ENCODE data around the gene SLC17A1.

The SLC17A1 gene

DNA sequence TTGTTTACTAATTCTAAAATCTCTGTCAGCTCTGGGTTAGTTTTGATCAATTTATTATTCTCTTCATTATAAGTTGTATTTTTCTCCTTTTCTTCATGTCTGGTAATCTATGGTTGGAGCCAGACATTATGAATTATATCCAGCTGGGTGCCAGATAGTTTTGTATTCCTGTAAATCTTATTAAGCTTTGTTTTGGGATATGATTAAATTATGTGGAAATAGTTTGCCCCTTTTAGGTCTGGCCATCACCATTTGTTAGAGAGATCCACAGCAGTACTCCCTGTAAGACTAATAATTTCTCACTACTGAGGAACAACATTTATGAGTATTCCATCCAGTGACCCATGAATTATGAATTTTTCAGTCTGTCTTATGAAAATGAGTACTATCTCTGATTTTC lies 20.9 kb upstream of the SLC17A1 start:
- no peak overlapping the region for H3K27ac ChIP-seq (ENCODE audit: low read length)
- no peaks in the 10 kb centered on the region for H3K36me3 ChIP-seq (replicated peaks; ENCODE audit: insufficient read depth, low read length)
- H3K79me2 ChIP-seq (ENCODE audit: low read length) = no peaks in the 10 kb centered on the region
- H3K27me3 ChIP-seq (replicated peaks; ENCODE audit: insufficient read depth, low read length) = no peaks in the 10 kb centered on the region
- TF ChIP-seq, protein P1, sequence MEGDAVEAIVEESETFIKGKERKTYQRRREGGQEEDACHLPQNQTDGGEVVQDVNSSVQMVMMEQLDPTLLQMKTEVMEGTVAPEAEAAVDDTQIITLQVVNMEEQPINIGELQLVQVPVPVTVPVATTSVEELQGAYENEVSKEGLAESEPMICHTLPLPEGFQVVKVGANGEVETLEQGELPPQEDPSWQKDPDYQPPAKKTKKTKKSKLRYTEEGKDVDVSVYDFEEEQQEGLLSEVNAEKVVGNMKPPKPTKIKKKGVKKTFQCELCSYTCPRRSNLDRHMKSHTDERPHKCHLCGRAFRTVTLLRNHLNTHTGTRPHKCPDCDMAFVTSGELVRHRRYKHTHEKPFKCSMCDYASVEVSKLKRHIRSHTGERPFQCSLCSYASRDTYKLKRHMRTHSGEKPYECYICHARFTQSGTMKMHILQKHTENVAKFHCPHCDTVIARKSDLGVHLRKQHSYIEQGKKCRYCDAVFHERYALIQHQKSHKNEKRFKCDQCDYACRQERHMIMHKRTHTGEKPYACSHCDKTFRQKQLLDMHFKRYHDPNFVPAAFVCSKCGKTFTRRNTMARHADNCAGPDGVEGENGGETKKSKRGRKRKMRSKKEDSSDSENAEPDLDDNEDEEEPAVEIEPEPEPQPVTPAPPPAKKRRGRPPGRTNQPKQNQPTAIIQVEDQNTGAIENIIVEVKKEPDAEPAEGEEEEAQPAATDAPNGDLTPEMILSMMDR (IDR thresholded peaks at IDR 0.05; ENCODE audit: low read length) = no peak
- no peak for TF ChIP-seq EZH2 (optimal IDR thresholded peaks at IDR 0.05; ENCODE audit: low read depth, low read length)
- no peak for TF ChIP-seq EZH2phosphoT487 (IDR thresholded peaks at IDR 0.05; ENCODE audit: low read length)
- H4K20me1 ChIP-seq (ENCODE audit: insufficient read depth, low read length) = no peaks in the 10 kb centered on the region
- DNase-seq = no peak
- H2AFZ ChIP-seq (ENCODE audit: low read length) = 0 out of 2 replicates have a peak overlapping the region, but pooled peaks have one; percentile 28
- H3K4me3 ChIP-seq (ENCODE audit: low read length) = no peak overlapping the region
- no peaks in the 10 kb centered on the region for H3K9me3 ChIP-seq (replicated peaks; ENCODE audit: insufficient read depth, low read length)
- H3K9me2 ChIP-seq (replicated peaks; ENCODE audit: insufficient read depth, low read length) = no peaks in the 10 kb centered on the region
- H3K4me1 ChIP-seq (ENCODE audit: low read length) = peaks cover 18% of the 10 kb centered on the region
- 0 out of 2 replicates have a peak overlapping the region, but pooled peaks have one; percentile 31 for H3K4me2 ChIP-seq (ENCODE audit: low read depth, low read length)
- peaks cover 5% of the 10 kb centered on the region; the same call in 1 of the 2 replicates for H3F3A ChIP-seq (ENCODE audit: insufficient read depth, low read length)
- no peak overlapping the region for H3K9ac ChIP-seq (ENCODE audit: low read length)

DNA sequence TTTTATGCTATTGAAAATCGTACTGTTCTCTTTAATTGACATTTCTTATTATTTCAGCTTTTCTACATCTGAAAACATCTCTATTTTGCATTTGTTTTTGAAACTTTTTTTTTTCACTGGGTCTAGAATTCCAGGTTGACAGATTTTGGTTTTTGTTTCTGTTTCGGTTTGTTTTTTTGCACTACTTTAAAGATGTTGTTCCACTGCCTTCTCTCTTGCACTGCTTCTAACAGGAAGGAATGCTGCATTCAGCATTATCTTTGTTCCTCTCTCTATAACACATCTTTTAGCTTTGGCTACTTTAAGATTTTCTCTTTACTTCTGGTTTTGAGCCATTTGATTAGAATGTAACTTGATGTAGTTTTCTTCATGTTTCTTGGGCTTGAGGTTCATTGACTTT lies 20.1 kb upstream of the SLC17A1 start:
- Histone ChIP-seq H2AFZ (ENCODE audit: low read length) (no peak overlapping the region), H3K36me3 (replicated peaks; ENCODE audit: insufficient read depth, low read length) (no peaks in the 10 kb centered on the region), H3K79me2 (ENCODE audit: low read length) (no peaks in the 10 kb centered on the region), H3K4me1 (ENCODE audit: low read length) (peaks cover 18% of the 10 kb centered on the region), H3K27me3 (replicated peaks; ENCODE audit: insufficient read depth, low read length) (no peaks in the 10 kb centered on the region), H3K9ac (ENCODE audit: low read length) (no peak overlapping the region), H4K20me1 (ENCODE audit: insufficient read depth, low read length) (no peaks in the 10 kb centered on the region), H3K9me3 (replicated peaks; ENCODE audit: insufficient read depth, low read length) (no peaks in the 10 kb centered on the region), H3K9me2 (replicated peaks; ENCODE audit: insufficient read depth, low read length) (no peaks in the 10 kb centered on the region), H3K27ac (ENCODE audit: low read length) (peak overlapping the region; percentile 28; the same call in 1 of the 2 replicates), H3K4me3 (ENCODE audit: low read length) (0 out of 2 replicates have a peak overlapping the region, but pooled peaks have one; percentile 0), H3K4me2 (ENCODE audit: low read depth, low read length) (peak overlapping the region; percentile 31), H3F3A (ENCODE audit: insufficient read depth, low read length) (peaks cover 5% of the 10 kb centered on the region; the same call in 1 of the 2 replicates)
- TF ChIP-seq EZH2phosphoT487 (IDR thresholded peaks at IDR 0.05; ENCODE audit: low read length) = no peak
- DNase-seq = peak; percentile 72

DNA sequence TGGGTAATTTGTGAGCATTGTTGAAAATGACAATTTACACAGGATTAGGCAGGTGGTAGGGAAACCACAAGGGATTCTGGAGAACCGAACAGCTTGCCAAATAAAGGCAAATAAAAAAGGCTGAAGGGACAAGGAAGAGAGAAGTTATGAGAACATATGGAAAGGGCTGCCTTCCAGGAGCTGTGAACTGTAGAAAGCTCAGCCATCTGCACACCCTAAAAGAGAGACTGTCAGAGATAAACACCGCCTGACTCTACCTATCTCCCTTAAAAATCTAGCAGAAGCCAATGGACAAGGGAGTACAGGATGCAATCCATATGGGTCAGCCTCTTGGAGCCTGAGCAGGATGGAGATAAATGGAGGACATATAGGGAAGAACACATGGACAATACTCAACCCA lies 12.7 kb upstream of the SLC17A1 start:
- Histone ChIP-seq H3K4me3 (ENCODE audit: low read length) (no peak overlapping the region), H2AFZ (ENCODE audit: low read length) (no peak overlapping the region), H3K4me1 (ENCODE audit: low read length) (no peaks in the 10 kb centered on the region), H3K27ac (ENCODE audit: low read length) (no peak overlapping the region), H3K4me2 (ENCODE audit: low read depth, low read length) (no peak overlapping the region), H3K27me3 (replicated peaks; ENCODE audit: insufficient read depth, low read length) (no peaks in the 10 kb centered on the region), H3K36me3 (replicated peaks; ENCODE audit: insufficient read depth, low read length) (no peaks in the 10 kb centered on the region), H3K9ac (ENCODE audit: low read length) (no peak overlapping the region), H3K9me2 (replicated peaks; ENCODE audit: insufficient read depth, low read length) (no peaks in the 10 kb centered on the region), H3K9me3 (replicated peaks; ENCODE audit: insufficient read depth, low read length) (no peaks in the 10 kb centered on the region), H4K20me1 (ENCODE audit: insufficient read depth, low read length) (no peaks in the 10 kb centered on the region), H3F3A (ENCODE audit: insufficient read depth, low read length) (no peaks in the 10 kb centered on the region), H3K79me2 (ENCODE audit: low read length) (no peaks in the 10 kb centered on the region)
- DNase-seq = no peak
- TF ChIP-seq EZH2phosphoT487 (IDR thresholded peaks at IDR 0.05; ENCODE audit: low read length) (no peak), EZH2 (optimal IDR thresholded peaks at IDR 0.05; ENCODE audit: low read depth, low read length) (no peak)
- TF ChIP-seq, protein P1 (IDR thresholded peaks at IDR 0.05; ENCODE audit: low read length) = no peak

DNA sequence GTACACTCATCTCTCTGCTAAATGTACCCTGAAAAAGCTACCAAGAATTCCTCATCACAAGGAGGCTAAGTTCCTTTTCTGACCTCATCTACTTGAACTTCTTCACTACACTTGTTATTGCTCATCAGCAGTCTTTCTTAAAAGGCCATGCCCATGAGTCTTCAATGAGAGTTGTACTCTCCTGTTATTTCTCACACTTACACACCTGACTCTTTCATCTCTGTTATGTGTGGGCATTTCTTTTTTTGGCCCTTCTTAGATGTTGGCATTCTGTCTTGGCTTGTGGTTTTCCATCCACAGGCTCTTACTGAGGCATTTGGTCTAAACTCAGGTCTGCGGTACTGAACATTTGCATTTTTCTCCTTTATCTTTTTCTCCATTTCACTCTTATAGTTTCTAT lies 10.7 kb upstream of the SLC17A1 start:
- Histone ChIP-seq H3K27me3 (replicated peaks; ENCODE audit: insufficient read depth, low read length) (no peaks in the 10 kb centered on the region), H3K79me2 (ENCODE audit: low read length) (no peaks in the 10 kb centered on the region), H3K27ac (ENCODE audit: low read length) (no peak overlapping the region), H3F3A (ENCODE audit: insufficient read depth, low read length) (no peaks in the 10 kb centered on the region), H3K4me1 (ENCODE audit: low read length) (no peaks in the 10 kb centered on the region), H3K9me3 (replicated peaks; ENCODE audit: insufficient read depth, low read length) (no peaks in the 10 kb centered on the region), H3K36me3 (replicated peaks; ENCODE audit: insufficient read depth, low read length) (no peaks in the 10 kb centered on the region), H2AFZ (ENCODE audit: low read length) (no peak overlapping the region), H3K4me2 (ENCODE audit: low read depth, low read length) (no peak overlapping the region), H3K9me2 (replicated peaks; ENCODE audit: insufficient read depth, low read length) (no peaks in the 10 kb centered on the region), H3K9ac (ENCODE audit: low read length) (no peak overlapping the region), H3K4me3 (ENCODE audit: low read length) (no peak overlapping the region), H4K20me1 (ENCODE audit: insufficient read depth, low read length) (no peaks in the 10 kb centered on the region)
- TF ChIP-seq, protein P1 (IDR thresholded peaks at IDR 0.05; ENCODE audit: low read length) = no peak
- TF ChIP-seq EZH2 (optimal IDR thresholded peaks at IDR 0.05; ENCODE audit: low read depth, low read length) (no peak), EZH2phosphoT487 (IDR thresholded peaks at IDR 0.05; ENCODE audit: low read length) (no peak)
- DNase-seq = peak; percentile 8
